Adrenal gland (tissue), 5 donors: ENCODE data around the gene CYRIA.

Experiments used
- CTCF ChIP-seq, 6 experiments: fragments of 450-650 bp in 4 of 6; fragments of 200-600 bp in 2 of 6; sonication (generic) in 1 of 6; IDR thresholded peaks; 1 replicate in 5 of 6; 2 replicates in 1 of 6; pipeline versions ENCODE4 v1.5.1 to v1.8.0; 2016 to 2021; ENCODE audit warnings: antibody characterized with exemption in 6 of 6, mild to moderate bottlenecking in 2 of 6, moderate library complexity in 1 of 6
- POLR2A ChIP-seq, 2 donors: fragments of 450-650 bp; IDR thresholded peaks; one replicate each; pipeline ENCODE4 v1.6.1; 2017; ENCODE audit warnings: antibody characterized with exemption in 2 of 2, mild to moderate bottlenecking in 2 of 2, moderate library complexity in 1 of 2
- donor health status: DM: no; HTN: no; CAD: no.

DNA sequence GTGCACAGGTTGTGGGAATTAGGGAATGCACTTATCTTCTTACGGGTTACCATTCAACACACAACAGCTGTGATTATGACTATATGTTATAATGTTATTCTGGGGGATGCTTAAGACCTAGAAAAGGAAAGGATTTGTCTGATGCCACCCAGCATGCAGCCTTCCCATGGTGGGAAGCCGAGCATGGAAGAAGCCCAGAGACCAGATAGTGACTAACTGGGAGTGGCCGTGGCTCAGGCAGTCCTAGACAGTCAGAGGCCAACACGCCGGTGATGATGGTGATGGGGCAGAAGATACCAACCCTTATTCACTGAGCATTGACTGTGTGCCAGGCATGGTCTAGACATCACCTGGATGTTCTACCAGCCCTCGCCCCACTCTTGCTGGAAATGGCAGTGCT, 35.9 kb downstream of the CYRIA start:
- no peak for TF ChIP-seq POLR2A (IDR thresholded peaks at IDR 0.05)
- no peak for TF ChIP-seq CTCF (IDR thresholded peaks at IDR 0.05)
